Stimulated activated CD4-positive, alpha-beta T cell treated with anti-CD3 and anti-CD28 coated beads, Interleukin-4, amount 100 ng/mL, for 1 hour (primary cell): Measurements from ENCODE around the gene CEBPB.
"Not testable (repeated sequence)": the region's sequence is repeated elsewhere in the genome, so short reads cannot be mapped to it uniquely, and the experiment has no call there.

Source experiments
- DNase-seq: peaks from one replicate; pipeline ENCODE4 v3.0.0-alpha.2; 2020

Gene CEBPB

GRCh38 chr20:50193836-50194421 is 3.3 kb downstream of the CEBPB start:
- no peak for DNase-seq

GRCh38 chr20:50194422-50194830 is 3.8 kb downstream of the CEBPB start:
- DNase-seq, result no peak

GRCh38 chr20:50194831-50195523 is 4.3 kb downstream of the CEBPB start:
- DNase-seq, result no peak

- DNase-seq, result no peak
Measured at GRCh38 chr20:50195524-50196120, 5.0 kb downstream of the CEBPB start.

GRCh38 chr20:50196248-50196647 is 5.6 kb downstream of the CEBPB start:
- no peak for DNase-seq

GRCh38 chr20:50196896-50197295 is 6.3 kb downstream of the CEBPB start:
- DNase-seq, result no peak

GRCh38 chr20:50197463-50198179 is 7.0 kb downstream of the CEBPB start:
- no peak for DNase-seq

- DNase-seq, result no peak
Measured at GRCh38 chr20:50198180-50198666, 7.6 kb downstream of the CEBPB start.

GRCh38 chr20:50198716-50199115 is 8.1 kb downstream of the CEBPB start:
- DNase-seq, result no peak

- no peak for DNase-seq
Measured at GRCh38 chr20:50199703-50200102, 9.1 kb downstream of the CEBPB start.

- DNase-seq, result no peak
Measured at GRCh38 chr20:50200482-50201104, 10.0 kb downstream of the CEBPB start.

GRCh38 chr20:50201710-50202109 is 11.1 kb downstream of the CEBPB start:
- not testable (repeated sequence) for DNase-seq

GRCh38 chr20:50202677-50203076 is 12.0 kb downstream of the CEBPB start:
- DNase-seq, result no peak

- DNase-seq, result no peak
Measured at GRCh38 chr20:50203951-50204937, 13.6 kb downstream of the CEBPB start.

- no peak for DNase-seq
Measured at GRCh38 chr20:50207026-50207425, 16.4 kb downstream of the CEBPB start.

- no peak for DNase-seq
Measured at GRCh38 chr20:50208085-50208491, 17.5 kb downstream of the CEBPB start.

- DNase-seq, result not testable (repeated sequence)
Measured at GRCh38 chr20:50208815-50209214, 18.2 kb downstream of the CEBPB start.

GRCh38 chr20:50210066-50210619 is 19.5 kb downstream of the CEBPB start:
- no peak for DNase-seq

GRCh38 chr20:50211091-50211490 is 20.5 kb downstream of the CEBPB start:
- DNase-seq, result no peak

GRCh38 chr20:50213531-50214106 is 23.0 kb downstream of the CEBPB start:
- no peak for DNase-seq
